Activated T-cell treated with anti-CD3 and anti-CD28 coated beads for 4 hours (primary cell): ENCODE measurements around the gene TMCO2.
"Not testable (repeated sequence)": the region's sequence is repeated elsewhere in the genome, so short reads cannot be mapped to it uniquely, and the experiment has no call there.

ENCODE experiments used
- DNase-seq: peaks from one replicate; pipeline ENCODE4 v3.0.0-alpha.2; 2020

The TMCO2 gene

DNA sequence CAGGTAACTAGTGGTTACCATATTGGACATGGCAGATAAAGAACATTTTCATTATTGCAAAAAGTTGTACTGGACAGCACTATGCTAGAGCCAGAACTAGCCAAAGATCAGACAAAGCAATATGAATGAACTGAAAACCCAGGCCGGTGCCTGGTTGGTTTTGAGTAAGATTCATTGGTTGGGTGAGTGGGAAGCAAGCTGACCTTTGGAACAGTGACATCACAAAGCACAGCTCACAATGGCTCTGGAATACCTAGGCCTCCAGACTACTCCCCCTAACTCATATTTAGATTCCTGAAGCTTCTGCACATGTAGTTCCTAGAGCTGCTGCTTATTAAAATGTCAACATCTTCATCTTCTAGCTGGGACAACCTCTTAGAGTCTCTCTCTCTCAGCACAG lies at the start of gene TMCO2:
Gene TMCO2 (plus strand): TSS at position 283 of the 400 bp plus-strand sequence. CDS start 57 bp downstream, at position 340.
- no peak for DNase-seq

DNA sequence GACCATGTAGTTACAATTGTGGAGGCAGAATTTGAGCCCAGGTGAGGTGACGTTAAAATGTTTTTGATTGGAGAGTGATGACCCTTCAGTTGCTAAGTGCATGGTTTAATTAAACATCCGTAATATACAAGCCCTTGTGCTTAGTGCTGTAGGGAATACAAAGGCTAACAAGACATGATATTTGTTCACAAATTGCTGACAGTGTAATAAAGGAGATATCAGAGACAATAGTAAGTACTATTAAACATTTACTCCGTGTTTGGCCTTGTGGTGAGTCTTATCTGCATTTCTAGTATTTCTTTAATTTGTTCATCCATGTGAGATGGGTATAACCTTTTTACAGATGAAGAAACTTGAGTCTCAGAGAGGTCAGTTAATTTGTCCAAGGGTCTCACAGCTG lies 48.6 kb upstream of the TMCO2 start:
- no peak for DNase-seq

DNA sequence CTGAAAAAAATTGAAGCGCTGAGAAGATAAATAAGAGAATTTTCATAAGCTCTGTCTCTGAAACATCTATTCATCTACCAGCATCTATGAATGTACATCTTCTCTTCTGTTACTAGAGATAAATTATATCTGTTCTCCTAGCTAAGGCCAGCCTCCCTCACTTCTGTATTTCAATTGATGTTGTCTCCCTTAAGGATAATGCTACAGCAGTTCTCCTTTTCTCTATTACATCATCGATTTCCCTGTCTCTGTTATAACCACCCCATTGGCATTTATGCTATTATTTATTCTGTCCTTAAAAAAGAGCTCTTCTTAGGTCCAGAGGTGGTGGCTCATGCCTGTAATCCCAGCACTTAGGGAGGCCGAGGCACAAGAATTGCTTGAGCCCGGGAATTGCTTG lies 42.9 kb upstream of the TMCO2 start:
- no peak for DNase-seq

DNA sequence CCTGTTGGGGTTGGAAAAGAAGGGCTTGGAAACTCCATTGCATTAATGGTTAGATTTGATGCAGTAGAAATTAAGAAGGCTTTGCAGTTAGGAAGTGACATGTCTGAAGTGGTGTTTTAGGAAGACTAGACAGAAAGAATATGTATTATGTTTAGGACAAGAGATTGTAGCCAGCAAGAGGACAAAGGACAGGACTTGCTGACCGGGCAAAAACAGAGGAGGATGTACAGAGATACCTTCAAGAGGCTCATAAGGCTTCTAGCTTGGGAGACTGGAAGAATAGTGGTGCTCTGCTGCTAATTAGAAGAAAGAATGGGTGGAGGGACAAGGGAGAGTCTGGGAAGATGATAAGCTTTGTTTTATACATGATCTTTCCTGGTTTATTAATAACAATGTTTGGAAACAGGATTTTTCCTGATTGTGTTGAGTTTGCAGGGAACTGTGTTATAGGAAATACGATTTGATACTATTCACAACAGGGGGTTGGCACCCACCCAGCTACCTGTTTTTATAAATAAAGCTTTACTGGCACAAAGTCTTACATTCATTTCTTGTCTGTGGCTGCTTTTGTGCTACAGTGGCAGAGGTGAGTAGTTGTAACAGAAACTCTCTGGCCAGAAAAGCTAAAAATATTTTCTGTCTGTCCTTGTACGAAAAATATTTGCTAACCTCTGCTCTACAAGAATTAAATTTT lies 37.1 kb upstream of the TMCO2 start:
- no peak for DNase-seq

DNA sequence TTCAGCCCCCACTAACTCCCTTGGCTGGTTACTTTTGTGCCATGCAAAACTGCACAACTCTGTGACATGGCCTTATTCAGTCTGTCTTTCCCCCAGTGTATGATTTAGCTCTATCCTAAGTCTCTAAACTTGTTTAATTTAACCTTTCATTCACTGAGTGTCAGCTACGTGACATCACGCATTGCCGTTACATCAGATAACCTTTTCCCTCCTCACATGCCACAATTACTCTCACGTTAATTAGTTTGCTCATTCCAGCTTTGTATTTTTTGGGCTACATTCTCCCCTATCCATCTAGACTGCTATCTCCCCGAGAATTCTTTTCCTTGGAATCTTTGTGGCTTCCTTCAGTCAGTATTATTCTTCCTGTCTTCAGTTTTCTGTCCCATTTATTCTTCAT lies 29.4 kb upstream of the TMCO2 start:
- DNase-seq, result no peak

DNA sequence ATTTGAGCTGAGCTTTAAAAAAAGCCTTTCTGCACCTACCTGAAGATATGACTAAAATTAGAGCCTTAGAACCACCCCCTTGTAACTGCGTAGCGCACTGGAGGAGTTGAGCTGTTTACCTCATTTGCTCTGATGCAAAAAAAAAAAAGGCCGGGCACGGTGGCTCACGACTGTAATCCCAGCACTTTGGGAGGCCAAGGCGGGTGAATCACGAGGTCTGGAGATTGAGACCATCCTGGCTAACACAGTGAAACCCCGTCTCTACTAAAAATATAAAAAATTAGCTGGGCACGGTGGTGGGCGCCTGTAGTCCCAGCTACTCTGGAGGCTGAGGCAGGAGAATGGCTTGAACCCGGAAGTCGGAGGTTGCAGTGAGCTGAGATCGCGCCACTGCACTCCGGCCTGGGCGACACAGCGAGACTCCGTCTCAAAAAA lies 26.2 kb upstream of the TMCO2 start:
- not testable (repeated sequence) for DNase-seq

DNA sequence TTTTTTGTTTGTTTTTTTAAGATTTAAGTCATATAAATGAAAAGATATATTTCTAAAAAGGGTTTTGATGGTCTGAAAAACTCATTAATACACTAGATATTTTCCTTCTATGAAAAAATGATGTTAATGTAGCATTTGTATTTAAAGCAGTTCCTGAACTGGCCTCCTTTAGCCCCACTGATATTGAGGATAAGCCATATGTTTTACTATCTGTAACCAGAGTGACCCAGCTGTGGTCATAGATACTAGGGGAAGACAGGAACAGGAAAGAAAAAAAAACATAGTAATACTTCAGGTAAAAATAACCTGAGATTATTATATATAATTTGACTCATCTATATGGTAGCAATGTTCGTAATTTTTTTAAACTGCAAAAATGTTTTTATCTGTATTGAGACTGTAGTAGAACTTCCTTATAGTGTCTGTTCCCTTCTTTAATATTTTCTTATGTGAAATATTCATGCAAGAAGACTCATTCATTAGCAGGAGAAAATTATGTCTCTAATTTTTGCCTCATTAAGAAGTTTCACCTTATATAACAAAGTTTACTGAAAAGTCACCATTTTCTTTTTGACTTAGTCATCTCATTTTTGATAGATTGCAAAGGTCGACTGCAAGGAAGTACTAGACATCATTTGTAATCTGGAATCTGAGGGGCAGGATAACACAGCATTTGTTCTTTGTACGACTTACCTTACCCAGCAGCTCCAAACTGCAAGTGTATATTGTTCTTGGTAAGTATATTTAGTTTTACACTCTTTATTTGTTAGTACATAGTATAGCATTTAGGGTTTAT lies 25.6 kb upstream of the TMCO2 start:
- DNase-seq, result no peak

DNA sequence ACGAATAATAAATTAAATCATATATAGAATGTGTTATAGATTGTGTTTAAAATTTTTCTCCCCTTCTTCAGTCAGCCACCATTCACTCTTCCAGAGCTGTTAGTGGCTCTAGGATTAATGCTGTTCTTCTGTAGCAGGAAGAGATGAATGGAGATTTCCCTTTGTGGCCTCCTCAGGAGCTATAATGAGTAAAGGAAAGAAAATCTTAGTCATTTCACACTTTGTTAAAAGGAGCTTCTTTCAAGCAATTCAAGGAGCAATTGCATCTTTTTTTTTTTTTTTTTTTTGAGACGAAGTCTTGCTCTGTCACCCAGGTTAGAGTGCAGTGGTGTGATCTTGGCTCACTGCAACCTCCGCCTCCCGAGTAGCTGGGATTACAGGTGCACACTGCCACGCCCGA lies 23.7 kb upstream of the TMCO2 start:
- no peak for DNase-seq

DNA sequence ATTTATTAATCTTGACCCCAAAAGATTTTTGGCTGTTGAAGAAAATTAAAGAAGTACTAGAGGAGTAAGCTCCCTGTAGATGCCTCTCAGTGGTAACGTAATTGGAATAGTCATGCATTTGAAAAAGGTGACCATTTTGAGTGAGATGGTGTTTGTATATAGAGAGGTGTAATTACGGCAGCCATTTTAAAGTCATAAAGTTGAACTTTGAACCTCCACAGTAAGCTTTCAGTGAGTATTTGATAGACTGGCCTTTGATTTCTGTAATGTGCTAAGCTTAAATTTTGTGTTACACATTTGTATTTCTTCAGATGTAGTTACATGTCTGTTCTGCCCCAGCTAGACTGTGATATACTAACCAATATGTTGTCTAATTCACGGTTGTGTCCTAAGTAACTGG lies 21.5 kb upstream of the TMCO2 start:
- DNase-seq, result no peak

DNA sequence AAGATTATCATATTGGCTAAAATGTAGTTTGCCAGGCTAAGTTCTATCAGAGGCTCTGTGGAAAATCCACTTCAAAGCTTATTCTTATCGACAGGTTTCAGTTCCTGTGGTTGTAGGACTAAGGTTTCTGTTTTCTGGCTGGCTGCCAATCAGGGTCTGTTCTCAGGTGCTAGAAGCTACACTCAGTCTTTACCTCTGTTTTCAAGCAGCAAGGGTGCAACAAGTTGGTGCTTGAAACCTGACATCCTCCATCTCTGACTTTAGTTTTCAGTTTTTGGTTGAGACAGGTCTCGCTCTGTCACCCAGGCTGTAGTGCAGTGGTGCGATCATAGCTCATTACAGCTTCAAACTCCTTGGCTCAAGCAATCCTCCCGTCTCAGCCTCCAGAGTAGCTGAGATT lies 15.3 kb upstream of the TMCO2 start:
- peak; percentile 5 for DNase-seq

DNA sequence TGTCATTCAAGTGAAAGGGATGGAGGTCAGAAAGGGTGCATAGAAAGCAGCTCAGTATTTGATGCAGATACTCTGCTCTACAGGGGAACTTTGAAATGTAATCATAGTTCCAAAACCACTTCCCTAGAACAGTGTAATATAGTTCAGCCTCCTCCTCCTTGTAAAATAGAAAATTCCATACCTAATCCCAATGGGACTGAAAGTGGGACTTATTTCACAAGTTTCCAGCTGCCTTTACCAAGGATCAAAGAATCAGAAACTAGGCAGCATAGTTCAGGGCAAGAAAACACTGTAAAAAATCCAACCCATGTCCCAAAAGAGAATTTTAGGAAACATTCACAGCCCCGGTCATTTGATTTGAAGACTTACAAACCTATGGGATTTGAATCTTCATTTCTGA lies 8.1 kb upstream of the TMCO2 start:
- no peak for DNase-seq

DNA sequence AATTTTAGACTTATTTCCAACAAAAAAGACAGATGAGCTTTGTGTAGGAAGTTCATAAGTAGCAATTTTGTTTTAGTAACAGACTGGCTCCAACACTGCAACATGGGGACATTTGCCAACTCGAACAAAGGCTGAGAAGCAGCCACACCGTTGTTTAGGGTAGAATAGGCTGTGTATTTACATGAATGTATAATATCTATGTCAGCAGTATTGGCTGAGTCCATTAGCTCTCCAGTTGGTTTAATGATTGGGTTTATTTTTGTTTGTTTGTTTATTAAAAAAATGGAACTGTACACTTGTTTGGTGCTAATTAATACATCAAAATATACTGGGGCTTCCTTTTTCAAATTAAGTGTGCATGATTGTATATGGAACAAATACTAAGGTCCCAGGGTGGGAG lies 7.3 kb upstream of the TMCO2 start:
- DNase-seq, result no peak

DNA sequence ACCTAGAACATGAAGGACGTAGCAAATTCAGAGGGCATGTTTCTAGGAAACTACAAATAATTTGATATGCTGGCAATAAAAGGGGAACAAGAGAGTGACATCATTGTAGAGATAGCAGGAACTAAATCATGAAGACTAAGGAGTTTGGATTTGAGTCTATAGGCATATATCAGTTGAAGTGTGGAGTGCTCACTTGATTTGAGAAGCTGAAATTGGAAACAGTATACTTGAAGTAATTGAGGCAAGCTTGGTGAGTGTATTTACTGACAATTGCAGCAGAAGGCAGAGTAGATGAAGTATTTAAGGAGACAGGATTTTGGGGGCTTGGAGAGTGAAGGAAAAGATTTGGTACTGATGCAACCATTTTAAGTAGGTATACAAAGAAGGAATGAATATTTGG lies 6.4 kb upstream of the TMCO2 start:
- DNase-seq, result no peak

DNA sequence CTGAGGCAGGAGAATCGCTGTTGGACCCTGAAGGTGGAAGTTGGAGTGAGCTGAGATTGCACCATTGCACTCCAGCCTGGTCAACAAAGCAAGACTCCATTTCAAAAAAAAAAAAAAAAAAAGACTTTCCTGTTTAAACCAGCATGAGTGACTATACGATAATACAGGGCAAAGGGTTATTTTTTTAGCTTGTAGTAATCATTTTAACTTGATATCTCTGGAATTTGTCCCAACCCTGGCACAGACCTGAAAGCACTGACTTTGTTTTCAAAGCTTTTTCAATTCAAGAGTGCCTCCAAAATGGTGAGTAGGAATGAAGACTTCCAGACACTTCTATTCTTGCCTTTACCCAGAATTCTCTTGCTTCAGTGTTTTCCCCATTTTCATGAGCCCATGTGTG lies 4.4 kb upstream of the TMCO2 start:
- no peak for DNase-seq

DNA sequence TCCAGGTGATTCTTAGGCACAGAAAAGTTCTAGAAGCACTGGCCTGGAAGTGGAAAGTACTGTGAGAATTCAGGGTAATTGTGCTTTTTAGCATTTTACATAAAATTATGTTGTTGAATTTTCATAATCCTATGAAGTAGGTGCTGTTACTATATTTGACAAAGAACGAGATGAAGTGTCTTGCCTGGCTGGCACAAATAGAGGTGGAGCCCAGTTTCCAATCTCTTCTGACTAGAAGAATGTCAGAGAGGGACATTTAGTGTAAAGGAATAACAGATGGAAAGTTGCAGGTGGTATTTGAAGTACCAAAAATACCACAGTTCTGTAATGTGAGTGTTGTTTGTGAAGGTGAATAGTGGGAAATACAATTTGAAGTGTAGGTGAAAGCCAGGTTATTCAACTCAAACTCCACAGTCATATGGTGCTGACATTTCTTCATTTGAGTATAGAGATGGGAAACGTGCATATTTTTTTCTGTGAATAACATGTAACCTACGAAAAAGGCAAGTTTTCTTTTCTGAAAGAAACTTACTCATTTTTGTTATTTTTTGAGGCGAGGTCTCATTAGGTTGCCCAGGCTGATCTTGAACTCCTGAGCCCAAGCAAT lies 3.5 kb upstream of the TMCO2 start:
- no peak for DNase-seq

DNA sequence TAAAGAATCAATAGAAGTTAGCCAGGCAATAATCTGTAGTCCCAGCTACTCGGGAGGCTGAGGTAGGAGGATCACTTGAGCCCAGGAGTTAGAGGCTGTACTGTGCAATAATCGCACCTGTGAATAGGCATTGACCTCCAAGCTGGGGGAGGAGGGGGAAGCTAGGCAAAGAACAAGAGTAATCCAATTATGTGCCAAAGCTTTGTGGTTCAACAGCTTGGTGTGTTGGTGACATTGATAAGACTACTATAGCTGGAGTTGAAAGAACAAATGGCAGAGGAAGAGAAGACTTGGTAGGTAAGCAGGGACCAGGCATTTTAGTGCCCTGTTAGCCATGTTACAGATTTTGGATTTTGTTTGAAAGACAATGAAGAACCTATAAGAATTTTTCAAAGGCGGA lies 2.1 kb upstream of the TMCO2 start:
- no peak for DNase-seq

DNA sequence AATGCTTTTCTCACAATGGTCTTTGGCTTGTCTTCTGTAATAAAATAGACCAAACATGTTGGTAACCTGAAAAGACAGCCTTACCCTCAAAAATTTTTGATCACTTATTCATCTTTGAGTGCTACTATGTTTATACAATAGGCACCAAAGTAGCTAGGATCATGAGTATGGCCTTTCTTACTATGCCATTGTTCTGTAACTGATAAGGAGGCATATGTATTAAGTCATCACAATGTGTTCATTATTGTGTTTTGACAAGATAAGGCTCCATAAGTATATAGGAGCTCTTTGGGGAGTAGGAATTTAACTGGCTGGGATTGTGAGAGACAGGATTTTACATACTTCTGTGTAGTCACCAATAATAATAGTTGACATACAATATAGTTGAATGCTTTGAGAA lies 675 bp downstream of the TMCO2 start:
- no peak for DNase-seq

DNA sequence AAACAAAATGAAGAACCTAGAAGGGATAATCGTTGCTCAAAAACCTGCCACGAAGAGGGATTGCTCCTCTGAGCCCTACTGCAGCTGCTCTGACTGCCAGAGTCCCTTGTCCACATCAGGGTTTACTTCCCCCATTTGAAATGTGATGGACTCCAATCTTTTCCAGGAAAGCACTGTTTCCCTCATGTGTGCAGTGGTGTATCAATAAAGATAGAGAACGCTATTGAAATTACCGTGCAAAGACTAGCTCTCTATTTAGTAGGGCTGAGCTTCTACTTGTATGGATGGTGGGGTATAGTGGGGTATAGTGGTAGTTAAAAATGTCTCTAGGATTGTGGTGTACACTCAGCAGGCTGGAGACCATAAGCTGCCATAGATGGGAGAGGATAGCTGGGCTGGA lies 3.7 kb downstream of the TMCO2 start:
- no peak for DNase-seq

DNA sequence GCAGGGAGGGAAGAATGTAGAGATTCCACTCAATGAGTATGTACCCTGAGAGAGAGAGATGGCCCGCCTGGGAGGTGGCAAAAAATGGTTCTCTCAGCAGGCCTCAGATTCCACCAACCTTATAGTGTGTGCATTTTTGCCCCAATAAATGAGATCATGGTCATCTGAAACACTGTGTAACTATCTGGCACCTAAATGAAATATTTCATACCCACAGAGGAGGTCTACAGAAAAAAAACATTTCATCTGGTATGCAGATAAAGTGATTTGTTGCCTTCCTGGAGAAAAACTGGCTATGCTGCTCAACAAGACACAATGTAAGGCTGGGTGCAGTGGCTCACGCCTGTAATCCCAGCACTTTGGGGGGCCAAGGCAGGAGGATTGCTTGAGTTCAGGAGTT lies 4.9 kb downstream of the TMCO2 start:
- DNase-seq, result no peak

DNA sequence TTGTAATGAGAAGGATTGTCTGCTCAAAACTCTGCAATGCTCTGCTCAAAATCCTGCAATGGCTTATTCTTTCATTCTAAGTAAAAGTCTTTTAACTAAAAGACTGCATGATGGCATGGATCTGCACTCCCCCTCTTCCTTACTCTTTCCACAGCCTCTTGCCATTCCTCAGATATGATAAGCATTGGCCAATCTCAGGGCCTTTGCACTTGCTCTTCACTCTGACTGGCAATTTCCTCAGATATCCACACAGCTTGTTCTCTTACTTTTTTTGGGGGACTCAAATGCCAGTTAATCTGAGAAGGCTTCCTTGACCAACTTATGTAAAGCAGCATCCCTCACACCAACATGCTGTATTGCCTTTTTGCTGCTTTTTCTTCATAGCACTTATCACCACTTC lies 7.5 kb downstream of the TMCO2 start:
- DNase-seq, result no peak

DNA sequence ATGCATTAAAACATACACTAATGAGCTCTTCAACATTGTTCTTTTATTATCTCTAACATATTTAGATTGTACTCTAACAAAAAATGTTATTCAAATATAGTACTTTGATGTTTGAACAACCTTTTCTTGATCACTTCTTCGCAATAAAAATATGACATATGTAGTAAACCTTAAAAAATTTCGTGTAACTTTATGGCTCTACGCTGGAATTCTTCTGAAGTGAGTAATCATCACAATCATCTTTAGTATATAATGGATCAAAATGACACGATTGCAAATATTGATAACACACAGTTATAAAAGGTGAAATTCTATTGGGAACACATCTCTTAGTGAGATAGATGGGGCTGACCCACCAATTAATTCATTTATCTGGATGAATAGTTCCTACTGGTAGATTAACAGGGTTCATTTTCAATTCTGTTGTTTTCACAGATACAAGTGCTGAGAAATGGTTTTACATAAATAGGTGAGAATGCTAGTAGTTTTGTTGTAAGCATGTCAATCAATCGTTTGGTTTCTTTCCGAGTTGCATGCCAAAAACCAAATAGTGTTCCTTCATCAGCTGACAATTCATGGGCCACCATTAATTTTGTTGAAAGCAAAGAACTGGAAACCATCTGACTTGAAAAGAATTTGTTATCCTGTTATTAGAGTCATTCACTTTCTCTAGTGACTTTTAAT lies 8.8 kb downstream of the TMCO2 start:
- DNase-seq, result no peak

DNA sequence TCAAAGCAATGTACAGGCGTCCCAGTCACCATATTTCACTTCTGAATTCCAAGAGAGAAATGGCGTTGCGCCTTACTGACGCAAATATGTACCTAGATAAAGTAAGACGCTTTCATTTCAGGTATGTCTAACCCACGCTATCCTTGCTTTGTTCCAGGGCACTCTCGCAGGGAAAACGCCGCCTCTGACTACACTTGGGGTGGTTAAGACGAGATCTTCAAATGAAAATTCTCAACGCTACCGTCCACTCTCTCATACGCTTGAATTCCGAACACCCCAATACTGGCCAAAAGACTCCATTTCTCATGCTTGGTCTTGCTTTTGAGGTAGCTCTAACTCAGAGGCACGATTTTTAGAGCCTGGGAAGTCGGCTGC lies 9.6 kb downstream of the TMCO2 start:
- no peak for DNase-seq

DNA sequence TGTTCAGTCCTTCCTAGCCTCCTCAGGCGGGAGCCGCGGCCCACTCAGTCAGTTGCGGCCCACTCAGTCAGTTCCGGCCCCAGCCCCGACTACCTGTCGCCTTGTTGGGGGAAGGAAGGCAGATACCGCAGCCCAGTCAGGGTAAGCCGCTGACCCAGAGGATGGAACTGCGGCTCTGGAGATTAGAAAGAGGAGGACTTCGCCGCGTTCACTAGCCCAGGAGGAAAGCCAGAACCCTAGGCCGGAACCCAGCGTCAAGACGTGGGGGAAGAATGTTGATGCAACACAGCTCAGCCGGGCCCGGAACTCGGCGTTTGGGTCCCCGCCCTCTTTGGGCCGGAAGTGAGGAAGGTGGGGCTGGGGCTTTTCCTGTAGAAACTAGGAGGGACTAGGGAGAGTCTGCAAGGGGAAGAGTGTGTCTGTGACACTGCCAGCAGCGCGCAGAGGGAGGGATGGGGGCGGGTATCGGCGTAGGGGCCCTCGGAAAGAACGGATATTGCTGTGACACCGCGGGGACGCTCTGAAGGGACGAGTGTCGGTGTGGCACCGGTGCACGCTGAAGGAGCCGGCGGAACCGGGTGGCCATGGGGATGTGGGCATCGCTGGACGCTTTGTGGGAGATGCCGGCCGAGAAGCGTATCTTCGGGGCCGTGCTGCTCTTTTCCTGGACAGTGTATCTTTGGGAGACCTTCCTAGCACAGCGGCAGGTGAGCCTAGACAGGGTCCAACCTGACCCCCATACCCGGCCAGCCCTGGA lies 10.1 kb downstream of the TMCO2 start, which contains the start of gene ZMPSTE24:
Gene ZMPSTE24 (plus strand): TSS at position 549 of the 757 bp plus-strand sequence. CDS start 36 bp downstream, at position 585.
- DNase-seq, result peak; percentile 93
